ENCODE measurements around the gene RAB42. TPM values are rescaled to one million over a fixed set of nuclear protein-coding genes. Genes with fewer than 3 reads are reported as not detected.

RAB42 gene
- polyA plus RNA-seq, 2 donors: 0.51 to 0.96 TPM

- Histone ChIP-seq H3K4me3 (ENCODE audit: low read depth in 1 of 2, low read length in 2 of 2) (no peak overlapping the region), H3K4me1 (ENCODE audit: control insufficient read depth in 2 of 2, insufficient read depth in 2 of 2, low read length in 1 of 2) (no peaks in the 10 kb centered on the region), H3K27me3 (ENCODE audit: control insufficient read depth in 1 of 2, insufficient read depth in 2 of 2, low read length in 2 of 2) (no peaks in the 10 kb centered on the region), H3K9me3 (ENCODE audit: control insufficient read depth in 2 of 2, insufficient read depth in 1 of 2, low read depth in 1 of 2, low read length in 1 of 2) (no peaks in the 10 kb centered on the region), H3K27ac (ENCODE audit: low read depth in 2 of 2, low read length in 1 of 2) (no peak overlapping the region), H3K36me3 (ENCODE audit: control insufficient read depth in 2 of 2, insufficient read depth in 2 of 2, low read length in 1 of 2) (peaks cover 5 to 7% of the 10 kb centered on the region in 2 donors)
- WGBS, 2 donors: 51 to 56% methylated on average over 3 of the region's 3 CpGs
These were observed 9.6 kb downstream of the RAB42 start for GRCh38 chr1:28601696-28602095.

- Histone ChIP-seq H3K9me3 (ENCODE audit: control insufficient read depth in 2 of 2, insufficient read depth in 1 of 2, low read depth in 1 of 2, low read length in 1 of 2) (no peaks in the 10 kb centered on the region), H3K4me1 (ENCODE audit: control insufficient read depth in 2 of 2, insufficient read depth in 2 of 2, low read length in 1 of 2) (no peaks in the 10 kb centered on the region), H3K27me3 (ENCODE audit: control insufficient read depth in 1 of 2, insufficient read depth in 2 of 2, low read length in 2 of 2) (no peaks in the 10 kb centered on the region), H3K27ac (ENCODE audit: low read depth in 2 of 2, low read length in 1 of 2) (no peak overlapping the region), H3K4me3 (ENCODE audit: low read depth in 1 of 2, low read length in 2 of 2) (no peak overlapping the region), H3K36me3 (ENCODE audit: control insufficient read depth in 2 of 2, insufficient read depth in 2 of 2, low read length in 1 of 2) (peaks cover 5 to 7% of the 10 kb centered on the region in 2 donors)
- WGBS, 2 donors: 66 to 67% methylated on average over 15 of the region's 15 CpGs
These were observed 10.7 kb downstream of the RAB42 start for GRCh38 chr1:28602536-28603439.

GRCh38 chr1:28604411-28604810 lies 12.3 kb downstream of the RAB42 start:
- H3K27me3 ChIP-seq (ENCODE audit: control insufficient read depth in 1 of 2, insufficient read depth in 2 of 2, low read length in 2 of 2): no peaks in the 10 kb centered on the region
- no peak overlapping the region for H3K4me3 ChIP-seq (ENCODE audit: low read depth in 1 of 2, low read length in 2 of 2)
- 87 to 94% methylated on average over 5 of the region's 5 CpGs for WGBS, 2 donors
- H3K4me1 ChIP-seq (ENCODE audit: control insufficient read depth in 2 of 2, insufficient read depth in 2 of 2, low read length in 1 of 2): no peaks in the 10 kb centered on the region
- no peak overlapping the region for H3K27ac ChIP-seq (ENCODE audit: low read depth in 2 of 2, low read length in 1 of 2)
- H3K36me3 ChIP-seq (ENCODE audit: control insufficient read depth in 2 of 2, insufficient read depth in 2 of 2, low read length in 1 of 2): peaks cover 5 to 7% of the 10 kb centered on the region in 2 donors
- no peaks in the 10 kb centered on the region for H3K9me3 ChIP-seq (ENCODE audit: control insufficient read depth in 2 of 2, insufficient read depth in 1 of 2, low read depth in 1 of 2, low read length in 1 of 2)

GRCh38 chr1:28604962-28605361 lies 12.9 kb downstream of the RAB42 start:
- no peaks in the 10 kb centered on the region for H3K9me3 ChIP-seq (ENCODE audit: control insufficient read depth in 2 of 2, insufficient read depth in 1 of 2, low read depth in 1 of 2, low read length in 1 of 2)
- H3K4me1 ChIP-seq (ENCODE audit: control insufficient read depth in 2 of 2, insufficient read depth in 2 of 2, low read length in 1 of 2): no peaks in the 10 kb centered on the region
- H3K36me3 ChIP-seq (ENCODE audit: control insufficient read depth in 2 of 2, insufficient read depth in 2 of 2, low read length in 1 of 2): peaks cover 5 to 7% of the 10 kb centered on the region in 2 donors
- 88 to 91% methylated on average over 6 of the region's 6 CpGs for WGBS, 2 donors
- no peak overlapping the region for H3K27ac ChIP-seq (ENCODE audit: low read depth in 2 of 2, low read length in 1 of 2)
- no peaks in the 10 kb centered on the region for H3K27me3 ChIP-seq (ENCODE audit: control insufficient read depth in 1 of 2, insufficient read depth in 2 of 2, low read length in 2 of 2)
- no peak overlapping the region for H3K4me3 ChIP-seq (ENCODE audit: low read depth in 1 of 2, low read length in 2 of 2)

GRCh38 chr1:28606771-28607170 lies 14.7 kb downstream of the RAB42 start:
- H3K27me3 ChIP-seq (ENCODE audit: control insufficient read depth in 1 of 2, insufficient read depth in 2 of 2, low read length in 2 of 2): no peaks in the 10 kb centered on the region
- peaks cover 5 to 13% of the 10 kb centered on the region in 2 donors for H3K36me3 ChIP-seq (ENCODE audit: control insufficient read depth in 2 of 2, insufficient read depth in 2 of 2, low read length in 1 of 2)
- no peak overlapping the region for H3K27ac ChIP-seq (ENCODE audit: low read depth in 2 of 2, low read length in 1 of 2)
- no peaks in the 10 kb centered on the region for H3K4me1 ChIP-seq (ENCODE audit: control insufficient read depth in 2 of 2, insufficient read depth in 2 of 2, low read length in 1 of 2)
- 82 to 83% methylated on average over 2 of the region's 2 CpGs for WGBS, 2 donors
- H3K4me3 ChIP-seq (ENCODE audit: low read depth in 1 of 2, low read length in 2 of 2): no peak overlapping the region
- H3K9me3 ChIP-seq (ENCODE audit: control insufficient read depth in 2 of 2, insufficient read depth in 1 of 2, low read depth in 1 of 2, low read length in 1 of 2): no peaks in the 10 kb centered on the region

- no peak overlapping the region for H3K4me3 ChIP-seq (ENCODE audit: low read depth in 1 of 2, low read length in 2 of 2)
- no peaks in the 10 kb centered on the region for H3K4me1 ChIP-seq (ENCODE audit: control insufficient read depth in 2 of 2, insufficient read depth in 2 of 2, low read length in 1 of 2)
- H3K9me3 ChIP-seq (ENCODE audit: control insufficient read depth in 2 of 2, insufficient read depth in 1 of 2, low read depth in 1 of 2, low read length in 1 of 2): no peaks in the 10 kb centered on the region
- H3K27me3 ChIP-seq (ENCODE audit: control insufficient read depth in 1 of 2, insufficient read depth in 2 of 2, low read length in 2 of 2): no peaks in the 10 kb centered on the region
- WGBS, 2 donors: 91 to 96% methylated on average over 5 of the region's 5 CpGs
- H3K36me3 ChIP-seq (ENCODE audit: control insufficient read depth in 2 of 2, insufficient read depth in 2 of 2, low read length in 1 of 2): peaks cover 5 to 13% of the 10 kb centered on the region in 2 donors
- H3K27ac ChIP-seq (ENCODE audit: low read depth in 2 of 2, low read length in 1 of 2): no peak overlapping the region
These were observed 21.1 kb downstream of the RAB42 start for GRCh38 chr1:28613175-28613574.

- H3K36me3 ChIP-seq (ENCODE audit: control insufficient read depth in 2 of 2, insufficient read depth in 2 of 2, low read length in 1 of 2): no peaks in the 10 kb centered on the region
- H3K4me1 ChIP-seq (ENCODE audit: control insufficient read depth in 2 of 2, insufficient read depth in 2 of 2, low read length in 1 of 2): no peaks in the 10 kb centered on the region
- WGBS, 2 donors: 94 to 96% methylated on average over 1 of the region's 1 CpG
- no peak overlapping the region for H3K27ac ChIP-seq (ENCODE audit: low read depth in 2 of 2, low read length in 1 of 2)
- H3K27me3 ChIP-seq (ENCODE audit: control insufficient read depth in 1 of 2, insufficient read depth in 2 of 2, low read length in 2 of 2): no peaks in the 10 kb centered on the region
- H3K4me3 ChIP-seq (ENCODE audit: low read depth in 1 of 2, low read length in 2 of 2): no peak overlapping the region
- H3K9me3 ChIP-seq (ENCODE audit: control insufficient read depth in 2 of 2, insufficient read depth in 1 of 2, low read depth in 1 of 2, low read length in 1 of 2): no peaks in the 10 kb centered on the region
These were observed 39.6 kb downstream of the RAB42 start for GRCh38 chr1:28631713-28632112.

GRCh38 chr1:28632560-28632959 lies 40.5 kb downstream of the RAB42 start:
- Histone ChIP-seq H3K4me3 (ENCODE audit: low read depth in 1 of 2, low read length in 2 of 2) (no peak overlapping the region), H3K9me3 (ENCODE audit: control insufficient read depth in 2 of 2, insufficient read depth in 1 of 2, low read depth in 1 of 2, low read length in 1 of 2) (no peaks in the 10 kb centered on the region)
- 96 to 97% methylated on average over 4 of the region's 4 CpGs for WGBS, 2 donors

GRCh38 chr1:28640766-28641165 lies 48.7 kb downstream of the RAB42 start:
- Histone ChIP-seq H3K4me1 (ENCODE audit: control insufficient read depth in 2 of 2, insufficient read depth in 2 of 2, low read length in 1 of 2) (peaks cover 0 to 3% of the 10 kb centered on the region in 2 donors), H3K27me3 (ENCODE audit: control insufficient read depth in 1 of 2, insufficient read depth in 2 of 2, low read length in 2 of 2) (no peaks in the 10 kb centered on the region), H3K27ac (ENCODE audit: low read depth in 2 of 2, low read length in 1 of 2) (no peak overlapping the region), H3K9me3 (ENCODE audit: control insufficient read depth in 2 of 2, insufficient read depth in 1 of 2, low read depth in 1 of 2, low read length in 1 of 2) (no peaks in the 10 kb centered on the region), H3K36me3 (ENCODE audit: control insufficient read depth in 2 of 2, insufficient read depth in 2 of 2, low read length in 1 of 2) (no peaks in the 10 kb centered on the region), H3K4me3 (ENCODE audit: low read depth in 1 of 2, low read length in 2 of 2) (no peak overlapping the region)
- 81 to 87% methylated on average over 1 of the region's 1 CpG for WGBS, 2 donors

More at GRCh38 chr1:28632560-28632959, 40.5 kb downstream of the RAB42 start:
- Histone ChIP-seq H3K27ac (ENCODE audit: low read depth in 2 of 2, low read length in 1 of 2) (no peak overlapping the region), H3K4me1 (ENCODE audit: control insufficient read depth in 2 of 2, insufficient read depth in 2 of 2, low read length in 1 of 2) (no peaks in the 10 kb centered on the region), H3K27me3 (ENCODE audit: control insufficient read depth in 1 of 2, insufficient read depth in 2 of 2, low read length in 2 of 2) (no peaks in the 10 kb centered on the region), H3K36me3 (ENCODE audit: control insufficient read depth in 2 of 2, insufficient read depth in 2 of 2, low read length in 1 of 2) (no peaks in the 10 kb centered on the region)
